ENCODE measurements around the gene IFT122.

The IFT122 gene

DNA sequence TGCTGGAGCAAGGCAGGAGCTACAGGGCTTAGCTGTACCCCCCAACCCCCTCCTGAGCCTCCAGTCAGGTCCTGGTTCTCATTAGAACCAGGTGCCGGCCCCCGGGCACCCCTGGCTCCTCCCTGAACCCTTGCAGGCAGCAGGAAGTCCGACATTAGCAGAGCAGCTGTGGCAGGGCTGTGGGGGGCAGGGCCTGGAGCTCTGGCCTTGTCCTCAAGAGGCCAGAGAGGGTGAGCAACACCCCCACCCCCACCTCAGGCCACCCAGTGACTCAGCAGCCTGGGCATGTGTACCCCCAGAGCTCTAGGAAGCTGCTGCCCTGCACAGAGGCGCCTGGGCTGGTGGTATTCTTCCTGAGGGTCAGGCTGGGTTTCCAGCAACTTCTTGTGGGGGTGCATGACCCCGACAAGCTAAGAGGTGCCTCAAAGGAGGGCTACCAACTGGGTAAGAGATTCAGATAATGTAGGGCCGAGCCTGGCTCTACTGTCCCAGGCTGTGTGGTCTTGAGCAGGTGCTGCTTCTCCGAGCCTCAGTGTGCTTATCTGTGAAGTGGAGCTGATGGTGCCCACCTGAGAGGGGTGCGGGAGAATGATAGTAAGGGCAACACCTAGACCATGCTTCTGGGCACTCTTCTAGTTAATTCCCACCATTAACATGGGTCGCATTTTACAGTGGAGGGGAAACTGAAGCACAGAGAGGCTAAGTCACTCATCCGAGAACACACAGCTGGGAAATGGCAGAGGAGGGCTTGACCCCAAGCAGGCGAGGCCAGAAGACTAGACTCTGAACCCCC lies 118.9 kb downstream of the IFT122 start:
- no peak overlapping the region for H3K27ac ChIP-seq
- TF ChIP-seq, protein P1, sequence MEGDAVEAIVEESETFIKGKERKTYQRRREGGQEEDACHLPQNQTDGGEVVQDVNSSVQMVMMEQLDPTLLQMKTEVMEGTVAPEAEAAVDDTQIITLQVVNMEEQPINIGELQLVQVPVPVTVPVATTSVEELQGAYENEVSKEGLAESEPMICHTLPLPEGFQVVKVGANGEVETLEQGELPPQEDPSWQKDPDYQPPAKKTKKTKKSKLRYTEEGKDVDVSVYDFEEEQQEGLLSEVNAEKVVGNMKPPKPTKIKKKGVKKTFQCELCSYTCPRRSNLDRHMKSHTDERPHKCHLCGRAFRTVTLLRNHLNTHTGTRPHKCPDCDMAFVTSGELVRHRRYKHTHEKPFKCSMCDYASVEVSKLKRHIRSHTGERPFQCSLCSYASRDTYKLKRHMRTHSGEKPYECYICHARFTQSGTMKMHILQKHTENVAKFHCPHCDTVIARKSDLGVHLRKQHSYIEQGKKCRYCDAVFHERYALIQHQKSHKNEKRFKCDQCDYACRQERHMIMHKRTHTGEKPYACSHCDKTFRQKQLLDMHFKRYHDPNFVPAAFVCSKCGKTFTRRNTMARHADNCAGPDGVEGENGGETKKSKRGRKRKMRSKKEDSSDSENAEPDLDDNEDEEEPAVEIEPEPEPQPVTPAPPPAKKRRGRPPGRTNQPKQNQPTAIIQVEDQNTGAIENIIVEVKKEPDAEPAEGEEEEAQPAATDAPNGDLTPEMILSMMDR (conservative IDR thresholded peaks at IDR 0.05) = no peak

DNA sequence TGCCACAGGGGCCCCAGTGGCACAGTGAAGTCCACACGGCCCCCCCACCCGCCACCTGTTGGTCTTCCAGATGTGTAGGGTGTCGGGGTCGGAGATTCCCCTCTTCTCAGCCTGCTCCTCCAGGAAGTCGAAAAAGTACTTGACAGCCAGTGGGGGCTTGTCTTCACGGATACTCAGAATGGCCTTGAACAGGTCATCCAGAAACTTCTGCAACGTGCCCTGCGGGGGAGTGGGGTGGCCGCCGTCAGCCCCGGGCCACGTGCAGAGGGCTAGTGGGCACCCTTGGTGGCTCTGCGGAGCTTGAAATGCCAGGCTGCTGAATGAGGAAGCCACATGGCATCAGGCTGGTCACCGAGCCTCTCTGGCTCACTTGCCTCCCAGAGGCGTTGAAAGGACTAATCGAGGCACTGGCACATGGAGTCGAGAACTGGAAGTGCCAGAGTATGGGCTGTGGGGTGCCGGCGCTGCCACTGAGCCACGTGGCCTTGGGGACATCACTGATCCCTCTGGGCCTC lies 119.6 kb downstream of the IFT122 start:
- TF ChIP-seq, protein P1 (conservative IDR thresholded peaks at IDR 0.05) = no peak
- H3K27ac ChIP-seq = no peak overlapping the region

DNA sequence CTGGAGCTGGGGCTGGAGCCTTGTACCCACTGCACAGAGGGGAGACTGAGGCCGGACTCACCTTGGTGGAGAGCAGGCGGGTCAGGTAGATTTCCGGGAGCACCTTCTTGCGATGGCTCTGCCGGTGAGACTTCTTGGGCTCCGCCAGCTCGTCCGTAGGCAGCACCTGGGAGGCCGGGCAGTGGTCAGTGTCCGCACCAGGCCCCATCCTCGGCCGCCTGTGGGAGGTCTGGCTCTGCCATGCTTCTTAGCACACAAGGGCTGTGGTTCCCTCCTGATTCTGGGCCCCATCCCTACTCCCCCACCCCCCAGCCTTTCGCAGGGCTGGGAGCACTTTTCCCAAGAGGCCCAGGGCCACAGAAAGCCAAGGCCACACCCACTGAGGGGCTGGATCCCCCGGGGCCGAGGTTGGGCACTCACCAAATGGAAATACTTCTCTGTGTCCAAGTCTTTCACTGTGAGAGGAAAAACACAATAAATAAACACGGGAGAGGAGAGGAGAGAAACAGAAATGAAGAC lies 120.3 kb downstream of the IFT122 start:
- TF ChIP-seq, protein P1 (conservative IDR thresholded peaks at IDR 0.05) = no peak
- no peak overlapping the region for H3K27ac ChIP-seq

DNA sequence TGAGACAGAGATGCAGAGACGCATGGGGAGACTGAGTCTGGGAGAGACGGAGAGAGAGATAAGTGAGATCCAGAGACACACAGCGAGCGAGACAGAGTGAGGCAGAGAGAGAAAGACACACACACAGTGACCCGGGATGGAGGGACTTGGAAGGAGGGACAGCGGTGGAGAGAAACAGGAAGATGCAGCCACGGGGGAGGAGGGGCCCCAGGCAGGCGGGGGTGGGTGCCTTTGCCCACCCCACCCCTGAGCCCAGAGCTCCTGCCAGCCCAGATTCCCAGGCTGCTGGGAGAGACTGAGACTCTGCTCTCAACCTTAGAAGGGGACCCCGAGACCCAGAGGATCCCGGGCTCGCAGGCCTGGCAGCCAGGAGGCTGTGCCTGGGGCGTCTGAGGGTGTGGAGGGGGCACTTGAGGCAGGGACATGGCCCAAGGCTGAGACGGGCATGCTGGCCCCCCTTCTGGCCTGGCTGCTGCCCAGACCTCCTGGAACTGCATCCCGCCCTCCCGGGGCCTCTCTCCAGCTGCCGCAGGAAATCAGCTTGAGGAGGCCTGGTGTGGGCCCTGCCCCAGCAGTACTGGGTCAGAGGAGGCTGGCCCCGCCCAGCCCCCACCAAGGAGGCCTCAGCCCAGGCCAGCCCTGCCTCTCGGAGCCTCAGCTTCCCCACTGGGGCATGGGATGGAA lies 121.0 kb downstream of the IFT122 start:
- TF ChIP-seq, protein P1 (conservative IDR thresholded peaks at IDR 0.05) = no peak
- no peak overlapping the region for H3K27ac ChIP-seq

DNA sequence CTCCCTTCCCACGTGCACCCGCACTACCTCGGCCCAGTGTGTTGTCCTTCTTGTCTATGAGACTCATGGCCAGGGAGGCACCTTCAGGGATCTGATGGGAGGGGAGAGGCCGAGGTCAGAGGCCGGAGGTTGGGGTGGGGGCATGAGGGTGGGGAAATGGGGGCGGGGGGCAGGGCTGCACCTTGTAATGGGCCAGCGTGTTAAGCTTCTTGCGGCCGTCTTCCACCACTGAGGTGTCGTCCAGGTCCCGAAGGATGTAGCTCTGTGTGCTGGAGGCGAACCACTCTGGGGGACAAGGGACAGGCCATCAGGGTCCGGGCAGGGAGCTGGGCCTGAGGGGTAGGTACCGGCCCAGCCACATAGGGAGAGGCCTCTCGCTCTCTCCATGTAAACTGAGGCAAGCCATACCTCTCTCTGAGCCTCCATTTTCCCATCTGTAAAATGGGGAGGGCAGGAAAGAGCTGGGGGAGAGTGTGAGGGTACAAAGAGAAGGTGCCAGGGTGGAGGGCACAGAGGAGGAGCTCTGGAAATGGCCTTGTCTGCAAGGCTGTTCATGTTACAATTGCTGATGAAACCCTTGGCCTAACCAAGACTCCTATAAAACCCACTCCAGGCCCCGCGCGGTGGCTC lies 121.7 kb downstream of the IFT122 start:
- TF ChIP-seq, protein P1 (conservative IDR thresholded peaks at IDR 0.05) = no peak
- no peak overlapping the region for H3K27ac ChIP-seq

DNA sequence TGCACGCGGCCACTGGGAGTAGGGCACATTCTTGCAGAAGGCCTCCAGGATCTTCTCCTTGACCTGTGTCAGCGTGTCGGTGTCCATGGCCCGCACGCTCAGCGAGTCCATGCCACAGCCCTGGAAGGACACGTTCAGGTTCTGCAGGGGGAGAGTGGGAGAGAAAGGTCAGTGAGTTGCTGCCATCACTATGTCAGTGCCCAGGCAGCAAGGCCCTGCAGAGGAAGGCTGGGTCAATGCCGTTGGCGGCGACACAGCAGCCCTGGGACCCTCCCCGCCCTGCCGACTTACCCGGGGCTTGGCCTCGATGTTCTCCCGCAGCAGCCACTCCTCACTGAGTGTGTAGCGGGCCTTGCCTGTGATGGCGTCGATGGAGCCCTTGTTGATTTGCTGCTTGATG lies 122.8 kb downstream of the IFT122 start:
- no peak overlapping the region for H3K27ac ChIP-seq
- TF ChIP-seq, protein P1 (conservative IDR thresholded peaks at IDR 0.05) = no peak

DNA sequence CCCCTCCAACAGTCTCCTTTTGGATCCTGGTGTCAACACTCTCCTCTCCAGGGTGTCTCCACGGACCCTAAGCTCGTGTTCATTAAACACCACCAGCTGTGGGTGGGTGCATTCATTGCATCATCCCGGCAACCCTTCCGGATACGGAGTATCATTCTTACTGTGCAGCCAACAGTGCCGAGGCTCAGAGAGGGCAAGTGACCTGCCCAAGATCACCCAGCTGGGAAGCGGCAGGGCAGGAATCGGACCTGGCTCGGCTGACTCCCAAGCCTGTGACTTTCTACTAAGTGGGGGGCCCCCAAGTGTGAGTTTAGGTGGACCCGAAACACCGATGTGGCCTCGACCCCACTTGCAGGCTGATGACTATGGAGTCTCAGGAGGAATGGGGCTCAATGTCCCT lies 123.3 kb downstream of the IFT122 start:
- H3K27ac ChIP-seq = no peak overlapping the region
- TF ChIP-seq, protein P1 (conservative IDR thresholded peaks at IDR 0.05) = no peak

Data from VCaP (cell line).